Measurements from ENCODE around the gene OSBPL1A.

OSBPL1A gene

GRCh38 chr18:24263050-24263449, 134.6 kb downstream of the OSBPL1A start:
- DNase-seq: no peak

- no peak for DNase-seq
These were observed 135.5 kb downstream of the OSBPL1A start for GRCh38 chr18:24262087-24262486.

GRCh38 chr18:24259869-24260641, 137.6 kb downstream of the OSBPL1A start:
- no peak for DNase-seq

GRCh38 chr18:24254071-24254470, 143.6 kb downstream of the OSBPL1A start:
- no peak for DNase-seq

GRCh38 chr18:24249716-24250115, 147.9 kb downstream of the OSBPL1A start:
- DNase-seq: no peak

- no peak for DNase-seq
These were observed 149.3 kb downstream of the OSBPL1A start for GRCh38 chr18:24248359-24248758.

GRCh38 chr18:24246143-24246542, 151.5 kb downstream of the OSBPL1A start:
- no peak for DNase-seq

- no peak for DNase-seq
These were observed 152.9 kb downstream of the OSBPL1A start for GRCh38 chr18:24244698-24245097.

- no peak for DNase-seq
These were observed 153.9 kb downstream of the OSBPL1A start for GRCh38 chr18:24243677-24244076.

- DNase-seq: no peak
These were observed 158.3 kb downstream of the OSBPL1A start for GRCh38 chr18:24239341-24239740.

- DNase-seq: no peak
These were observed 159.2 kb downstream of the OSBPL1A start for GRCh38 chr18:24238387-24238786.

- DNase-seq: no peak
These were observed 162.7 kb downstream of the OSBPL1A start for GRCh38 chr18:24234850-24235418.

GRCh38 chr18:24234330-24234729, 163.3 kb downstream of the OSBPL1A start:
- DNase-seq: no peak

GRCh38 chr18:24232800-24233199, 164.8 kb downstream of the OSBPL1A start:
- DNase-seq: no peak

- no peak for DNase-seq
These were observed 165.6 kb downstream of the OSBPL1A start for GRCh38 chr18:24231773-24232735.

GRCh38 chr18:24230766-24231165, 166.9 kb downstream of the OSBPL1A start:
- no peak for DNase-seq

- DNase-seq: no peak
These were observed 169.0 kb downstream of the OSBPL1A start for GRCh38 chr18:24228667-24229041.

GRCh38 chr18:24227977-24228666, 169.5 kb downstream of the OSBPL1A start:
- DNase-seq: no peak

- DNase-seq: no peak
These were observed 177.3 kb downstream of the OSBPL1A start for GRCh38 chr18:24220318-24220688.

GRCh38 chr18:24219561-24220317, 177.9 kb downstream of the OSBPL1A start:
- DNase-seq: no peak

GRCh38 chr18:24214913-24215312, 182.7 kb downstream of the OSBPL1A start:
- no peak for DNase-seq

GRCh38 chr18:24214144-24214543, 183.5 kb downstream of the OSBPL1A start:
- DNase-seq: no peak

All from KG1 (cell line).